Esophagus muscularis mucosa (tissue), 4 donors: ENCODE results near the gene TEAD3. TPM values are rescaled to one million over a fixed set of nuclear protein-coding genes. Genes with fewer than 3 reads are reported as not detected.
"Not testable (repeated sequence)": the region's sequence is repeated elsewhere in the genome, so short reads cannot be mapped to it uniquely, and the experiment has no call there.

Source experiments
- DNase-seq: peaks from one replicate; pipeline ENCODE4 v3.0.0-alpha.2; 2017; ENCODE audit errors: extremely low spot score
- H3K27ac ChIP-seq, 4 donors: fragments of 200-600 bp; sonication (generic); replicated peaks in 1 of 4; 1 replicate in 3 of 4; 2 replicates in 1 of 4; pipeline ENCODE4 v1.5.1; 2016 to 2019; ENCODE audit warnings: mild to moderate bottlenecking in 1 of 4
- H3K27me3 ChIP-seq, 4 donors: fragments of 200-600 bp; sonication (generic); one replicate each; pipeline versions ENCODE4 v1.5.1 to v1.6.0; 2016 to 2019
- H3K36me3 ChIP-seq, 4 donors: fragments of 200-600 bp; sonication (generic); one replicate each; pipeline ENCODE4 v1.5.1; 2016 to 2019
- H3K4me1 ChIP-seq, 4 donors: fragments of 200-600 bp; sonication (generic); one replicate each; pipeline ENCODE4 v1.5.1; 2016 to 2019
- H3K4me3 ChIP-seq, 4 donors: fragments of 200-600 bp; sonication (generic); 1 replicate in 2 of 4; 2 replicates in 2 of 4; pipeline ENCODE4 v1.5.1; 2016 to 2019; ENCODE audit warnings: mild to moderate bottlenecking in 4 of 4, moderate library complexity in 1 of 4
- H3K9me3 ChIP-seq, 4 donors: fragments of 200-600 bp; sonication (generic); 1 replicate in 3 of 4; 2 replicates in 1 of 4; pipeline ENCODE4 v1.5.1; 2016 to 2019
- CTCF ChIP-seq, 3 experiments: fragments of 200-600 bp in 2 of 3; fragments of 450-650 bp in 1 of 3; sonication (generic) in 2 of 3; IDR thresholded peaks; one replicate each; pipeline ENCODE4 v1.5.1; 2017 to 2019; ENCODE audit warnings: antibody characterized with exemption in 3 of 3, mild to moderate bottlenecking in 2 of 3, moderate library complexity in 1 of 3
- EP300 ChIP-seq: sonication (generic); formaldehyde crosslinking; IDR thresholded peaks from one replicate; pipeline ENCODE4 v1.6.1; 2017; ENCODE audit warnings: antibody characterized with exemption
- POLR2A ChIP-seq: fragments of 450-650 bp; IDR thresholded peaks from one replicate; pipeline ENCODE4 v1.6.1; 2017; ENCODE audit warnings: antibody characterized with exemption, moderate library complexity, mild to moderate bottlenecking, low read depth
- POLR2AphosphoS5 ChIP-seq, 2 donors: sonication (generic); formaldehyde crosslinking; IDR thresholded peaks; one replicate each; pipeline ENCODE4 v1.6.1; 2017; ENCODE audit warnings: antibody characterized with exemption in 2 of 2
- WGBS: methylation state at CpG from one replicate; pipeline ENCODE4 v1.1.5; 2018; 5-methylcytosine and 5-hydroxymethylcytosine counted together
- intact Hi-C: fragments of 100-400 bp; cut with DNase I; formaldehyde crosslinking; loops from one replicate; pipeline ENCODE4 v1.15.1; 2023
- total RNA-seq, 4 donors: library from RNA; depleted of rRNA; stranded (reverse); fragments of >200 nt; gene quantifications; one replicate each; pipeline versions ENCODE4 v1.1.0 to v1.2.1, GENCODE V29; 2016

Gene TEAD3
- total RNA-seq: 100 to 1,000 TPM in 1 of 4 donors, 10 to 100 TPM in 3; 71.4 to 123 (median 78.5) TPM

GRCh38 chr6:35496841-35497570 is at the start of gene TEAD3:
Gene TEAD3, minus strand, starts transcription at chr6:35497079.
- intact Hi-C loops: no loop called here
- H3K27ac ChIP-seq: peak within 1 kb of the TSS; percentile 97 to 100 (median 99)
- 0% methylated on average over 13 of the region's 98 CpGs for whole genome bisulfite sequencing
- no peaks in the 10 kb centered on the region for H3K9me3 ChIP-seq
- H3K4me1 ChIP-seq: peaks cover 51 to 60% (median 57%) of the 10 kb centered on the region in 4 donors
- H3K36me3 ChIP-seq: no peaks in the 10 kb centered on the region
- no peak for DNase-seq
- H3K27me3 ChIP-seq: no peaks in the 10 kb centered on the region
- peak within 1 kb of the TSS; percentile 84 to 99 (median 88) for H3K4me3 ChIP-seq
- TF ChIP-seq POLR2A (peak; percentile 55), CTCF (IDR thresholded peaks at IDR 0.05) (peak in 1 of 3 experiments; percentile 10), EP300 (no peak), POLR2AphosphoS5 (IDR thresholded peaks at IDR 0.05) (peak; percentile 2 to 31)

DNA sequence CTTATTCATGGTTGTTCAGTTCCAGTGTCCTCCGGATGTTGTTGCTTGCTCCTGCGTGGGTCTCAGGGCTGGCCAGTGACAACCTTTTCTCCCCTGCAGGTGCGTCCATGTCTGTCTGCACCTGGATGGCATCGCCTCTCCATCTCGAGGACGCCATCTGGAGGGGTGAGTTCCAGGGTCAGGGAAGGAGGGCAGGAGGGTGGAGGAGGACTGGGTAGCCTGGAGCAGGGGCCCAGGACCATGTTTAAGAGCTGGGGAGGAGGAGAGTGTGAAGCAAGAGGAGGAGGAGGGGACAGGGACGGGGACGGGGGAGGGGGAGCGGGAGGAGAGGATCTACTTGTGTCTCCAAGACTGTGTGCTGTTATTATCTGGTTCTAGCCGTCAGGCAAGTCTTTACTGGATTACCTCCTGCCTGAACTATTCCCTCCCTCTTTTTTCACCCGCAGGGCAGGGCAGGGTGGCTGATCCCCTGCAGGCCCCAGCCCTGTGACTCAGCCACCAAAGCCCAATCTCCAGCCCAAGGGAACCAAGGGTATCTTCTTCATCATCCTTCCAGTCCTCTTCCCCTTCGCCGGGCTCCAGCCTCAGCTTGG is 48.0 kb upstream of the TEAD3 start:
- DNase-seq: no peak
- TF ChIP-seq EP300 (no peak), CTCF (IDR thresholded peaks at IDR 0.05) (no peak), POLR2A (no peak), POLR2AphosphoS5 (IDR thresholded peaks at IDR 0.05) (no peak)
- Histone ChIP-seq H3K27ac (no peak overlapping the region), H3K4me3 (no peak overlapping the region), H3K36me3 (no peaks in the 10 kb centered on the region), H3K9me3 (peaks cover 0 to 7% (median 0%) of the 10 kb centered on the region in 4 donors), H3K4me1 (no peaks in the 10 kb centered on the region), H3K27me3 (peaks cover 0 to 18% (median 2%) of the 10 kb centered on the region in 4 donors)
- intact Hi-C loops: no loop called here
- 57% methylated on average over 13 of the region's 13 CpGs for WGBS

DNA sequence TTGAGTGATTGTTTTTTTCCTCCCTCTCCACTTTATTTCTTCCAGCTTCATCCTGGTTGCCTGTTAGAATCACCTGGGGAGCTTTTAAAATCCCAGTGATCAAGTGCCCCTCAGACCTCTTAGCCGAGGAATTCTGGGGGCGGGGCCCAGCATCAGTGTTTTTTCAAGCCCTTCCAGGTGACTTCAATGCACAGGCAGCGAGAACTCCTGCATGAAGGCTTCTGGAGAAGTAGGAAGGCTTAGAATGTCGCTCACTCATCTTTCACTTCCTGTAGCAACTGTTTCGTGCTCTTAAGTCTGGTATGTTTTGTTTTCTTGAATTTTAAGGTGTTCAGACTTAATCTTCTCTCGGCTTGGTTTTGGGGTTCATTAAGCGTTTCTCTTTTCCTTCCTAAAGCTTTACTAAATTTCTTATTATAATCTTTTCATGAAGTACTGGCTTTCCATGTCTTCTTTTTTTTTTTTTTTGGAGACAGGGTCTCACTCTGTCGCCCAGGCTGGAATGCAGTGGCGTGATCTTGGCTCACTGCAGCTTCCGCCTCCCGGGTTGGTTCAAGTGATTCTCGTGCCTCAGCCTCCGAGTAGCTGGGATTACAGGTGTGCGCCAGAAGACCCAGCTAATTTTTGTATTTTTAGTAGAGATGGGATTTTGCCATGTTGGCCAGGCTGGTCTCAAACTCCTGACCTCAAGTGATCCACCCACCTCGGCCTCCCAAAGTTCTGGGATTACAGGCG is 46.7 kb upstream of the TEAD3 start:
- Histone ChIP-seq H3K36me3 (no peaks in the 10 kb centered on the region), H3K27me3 (peaks cover 0 to 18% (median under 1%) of the 10 kb centered on the region in 4 donors), H3K4me1 (no peaks in the 10 kb centered on the region), H3K27ac (no peak overlapping the region), H3K4me3 (no peak overlapping the region), H3K9me3 (peaks cover 0 to 7% (median 0%) of the 10 kb centered on the region in 4 donors)
- 80% methylated on average over 16 of the region's 16 CpGs for WGBS
- DNase-seq: no peak
- intact Hi-C loops: no loop called here
- TF ChIP-seq POLR2AphosphoS5 (IDR thresholded peaks at IDR 0.05) (no peak), CTCF (IDR thresholded peaks at IDR 0.05) (no peak), POLR2A (no peak), EP300 (no peak)

GRCh38 chr6:35541836-35542235 is 45.0 kb upstream of the TEAD3 start:
- H3K9me3 ChIP-seq: peaks cover 0 to 7% (median 0%) of the 10 kb centered on the region in 4 donors
- 88% methylated on average over 2 of the region's 2 CpGs for WGBS
- H3K36me3 ChIP-seq: no peaks in the 10 kb centered on the region
- no peak overlapping the region for H3K4me3 ChIP-seq
- DNase-seq: no peak
- peaks cover 0 to 17% (median 0%) of the 10 kb centered on the region in 4 donors for H3K27me3 ChIP-seq
- intact Hi-C loops: no loop called here
- H3K27ac ChIP-seq: no peak overlapping the region
- TF ChIP-seq EP300 (no peak), POLR2AphosphoS5 (IDR thresholded peaks at IDR 0.05) (no peak), POLR2A (no peak)
- no peaks in the 10 kb centered on the region for H3K4me1 ChIP-seq

GRCh38 chr6:35539223-35539622 is 42.3 kb upstream of the TEAD3 start:
- Histone ChIP-seq H3K9me3 (peaks cover 0 to 7% (median 0%) of the 10 kb centered on the region in 4 donors), H3K4me3 (no peak overlapping the region), H3K4me1 (peaks cover 0 to 5% (median 2%) of the 10 kb centered on the region in 4 donors), H3K27me3 (no peaks in the 10 kb centered on the region), H3K27ac (no peak overlapping the region), H3K36me3 (no peaks in the 10 kb centered on the region)
- intact Hi-C loops: no loop called here
- DNase-seq: no peak
- TF ChIP-seq CTCF (IDR thresholded peaks at IDR 0.05): no peak
- no peak for TF ChIP-seq POLR2AphosphoS5 (IDR thresholded peaks at IDR 0.05)
- no peak for TF ChIP-seq EP300
- TF ChIP-seq POLR2A: no peak
- 86% methylated on average over 3 of the region's 3 CpGs for WGBS

- H3K4me3 ChIP-seq, DNase-seq, intact Hi-C loops, H3K4me1 ChIP-seq, H3K27me3 ChIP-seq, H3K36me3 ChIP-seq, H3K9me3 ChIP-seq, H3K27ac ChIP-seq: not testable (repeated sequence)
- 79% methylated on average over 6 of the region's 6 CpGs for WGBS
Observed at GRCh38 chr6:35535847-35536246, 39.0 kb upstream of the TEAD3 start.
